ENCODE results near the gene IMPG1.

DNA sequence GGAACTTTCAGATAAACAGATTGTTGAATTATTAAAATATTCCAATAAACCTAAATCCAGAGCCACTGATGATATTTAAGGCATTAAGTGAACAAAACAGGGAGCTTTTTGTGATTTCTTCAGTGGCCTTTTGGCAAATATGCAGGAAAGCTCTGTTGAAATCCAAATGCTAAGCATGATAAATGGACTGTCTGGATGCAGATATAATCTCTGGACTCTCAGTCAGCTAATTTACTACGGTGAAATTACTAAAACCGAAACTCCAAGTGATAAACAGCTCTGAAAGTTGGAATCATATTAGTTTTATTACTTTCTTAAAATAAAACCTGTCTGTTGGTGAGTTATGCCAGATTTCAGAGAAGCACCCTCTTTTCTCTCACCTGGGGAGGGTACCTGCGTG, 120.3 kb downstream of the IMPG1 start:
- TF ChIP-seq, protein P1, sequence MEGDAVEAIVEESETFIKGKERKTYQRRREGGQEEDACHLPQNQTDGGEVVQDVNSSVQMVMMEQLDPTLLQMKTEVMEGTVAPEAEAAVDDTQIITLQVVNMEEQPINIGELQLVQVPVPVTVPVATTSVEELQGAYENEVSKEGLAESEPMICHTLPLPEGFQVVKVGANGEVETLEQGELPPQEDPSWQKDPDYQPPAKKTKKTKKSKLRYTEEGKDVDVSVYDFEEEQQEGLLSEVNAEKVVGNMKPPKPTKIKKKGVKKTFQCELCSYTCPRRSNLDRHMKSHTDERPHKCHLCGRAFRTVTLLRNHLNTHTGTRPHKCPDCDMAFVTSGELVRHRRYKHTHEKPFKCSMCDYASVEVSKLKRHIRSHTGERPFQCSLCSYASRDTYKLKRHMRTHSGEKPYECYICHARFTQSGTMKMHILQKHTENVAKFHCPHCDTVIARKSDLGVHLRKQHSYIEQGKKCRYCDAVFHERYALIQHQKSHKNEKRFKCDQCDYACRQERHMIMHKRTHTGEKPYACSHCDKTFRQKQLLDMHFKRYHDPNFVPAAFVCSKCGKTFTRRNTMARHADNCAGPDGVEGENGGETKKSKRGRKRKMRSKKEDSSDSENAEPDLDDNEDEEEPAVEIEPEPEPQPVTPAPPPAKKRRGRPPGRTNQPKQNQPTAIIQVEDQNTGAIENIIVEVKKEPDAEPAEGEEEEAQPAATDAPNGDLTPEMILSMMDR (IDR thresholded peaks at IDR 0.05), result no peak
- TF ChIP-seq EP300 (IDR thresholded peaks at IDR 0.05) (no peak), POLR2A (IDR thresholded peaks at IDR 0.05) (no peak)

Measured in gastroesophageal sphincter (tissue), 3 donors.